GM23338 (cell line): Measurements from ENCODE around the gene SLC38A10.

ENCODE experiments used
- CREB1 ChIP-seq: fragments of 250-450 bp; sonication (Bioruptor Pico); IDR thresholded peaks from 2 replicates; pipeline ENCODE4 v1.5.0; 2020; ENCODE audit warnings: low read depth, mild to moderate bottlenecking, moderate library complexity
- CTCF ChIP-seq, 2 experiments: fragments of 200-600 bp in 1 of 2; sonication (generic) in 1 of 2; conservative IDR thresholded peaks; 2 replicates each; pipeline versions ENCODE4 v1.5.1 to v1.6.1; 2016 to 2017; ENCODE audit warnings: antibody characterized with exemption in 2 of 2, low read depth in 2 of 2, mild to moderate bottlenecking in 2 of 2, moderate library complexity in 1 of 2
- EZH2phosphoT487 ChIP-seq: fragments of 200-600 bp; sonication (generic); IDR thresholded peaks from one replicate; pipeline ENCODE4 v1.8.1; 2018; ENCODE audit warnings: antibody characterized with exemption; ENCODE audit not compliant: unreplicated experiment

GRCh38 chr17:81229666-81229920, 65.5 kb downstream of the SLC38A10 start:
- TF ChIP-seq CTCF (conservative IDR thresholded peaks at IDR 0.05; ENCODE audit: low read depth in 2 of 2) (no peak), CREB1 (CRISPR knock-in tag) (no peak), EZH2phosphoT487 (no peak)
